ENCODE data around the gene PANK1. TPM values are rescaled to one million over a fixed set of nuclear protein-coding genes. Genes with fewer than 3 reads are reported as not detected.

Gene PANK1
- total and polyA plus RNA-seq, 12 donors, result 4.0 to 20.9 (median 16.2) TPM

DNA sequence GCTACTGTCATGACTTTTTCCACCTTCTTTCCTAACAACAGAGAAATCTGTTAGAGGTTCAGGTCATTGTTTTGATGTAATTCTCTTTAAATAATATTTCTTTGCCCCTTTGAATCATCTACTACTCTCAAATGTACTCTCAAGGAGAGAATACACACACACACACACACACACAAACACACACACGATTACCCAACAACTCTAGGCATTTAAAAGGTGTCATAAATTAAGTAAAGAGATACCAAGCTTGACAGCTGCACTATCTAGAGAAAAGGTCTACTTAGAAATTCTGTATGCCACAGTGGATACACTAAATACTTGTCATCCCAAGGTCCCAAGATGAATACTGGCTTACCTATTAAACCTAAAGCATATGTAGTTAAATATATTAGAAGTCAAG lies 4.8 kb downstream of the PANK1 start:
- H3K27ac ChIP-seq, result no peak overlapping the region
- no peaks in the 10 kb centered on the region for H3K36me3 ChIP-seq
- ATAC-seq, result no peak
- intact Hi-C loops (cut with DNase I), result loop anchor here in 6 of 10 donors (5.0 to 10.0 kb wide), 5 partner anchors 45 to 215 kb away; partner anchors contain the start of gene KIF20B (in 3 of the 6)
- no peak for DNase-seq
- WGBS, 2 donors, result 54 to 63% methylated on average over 1 of the region's 1 CpG
- H3K4me1 ChIP-seq, result peaks cover 0 to 35% (median 13%) of the 10 kb centered on the region in 9 donors
- no peak for TF ChIP-seq CTCF (IDR thresholded peaks at IDR 0.05)
- no peak overlapping the region for H3K4me3 ChIP-seq
- no peaks in the 10 kb centered on the region for H3K9me3 ChIP-seq
- H3K27me3 ChIP-seq, result no peaks in the 10 kb centered on the region

DNA sequence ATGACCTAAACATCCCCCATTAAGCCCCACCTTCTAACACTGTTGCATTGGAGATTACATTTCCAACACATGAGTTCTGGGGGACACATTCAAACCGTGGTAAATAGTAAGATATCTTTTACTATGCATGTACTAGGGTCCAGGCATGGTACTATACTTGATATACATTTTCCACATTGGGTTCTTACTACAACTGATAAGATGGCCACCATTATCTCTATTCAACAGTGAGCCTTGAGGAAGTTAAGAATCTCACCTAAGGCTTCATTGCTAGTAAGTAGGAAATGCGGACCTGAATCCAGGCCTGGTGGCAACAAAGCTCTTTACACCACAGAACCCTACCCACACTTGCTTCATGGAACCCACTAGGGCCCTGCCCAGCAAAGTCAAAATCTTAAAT lies 5.7 kb downstream of the PANK1 start:
- Histone ChIP-seq H3K27ac (no peak overlapping the region), H3K4me3 (no peak overlapping the region), H3K27me3 (no peaks in the 10 kb centered on the region), H3K36me3 (peaks cover 0 to 9% (median 0%) of the 10 kb centered on the region in 9 donors), H3K9me3 (no peaks in the 10 kb centered on the region), H3K4me1 (peaks cover 0 to 35% (median 10%) of the 10 kb centered on the region in 9 donors)
- WGBS, 2 donors, result 96 to 97% methylated on average over 2 of the region's 2 CpGs
- no peak for ATAC-seq
- intact Hi-C loops (cut with DNase I), result no loop called here
- DNase-seq, result no peak
- TF ChIP-seq CTCF (IDR thresholded peaks at IDR 0.05), result no peak

DNA sequence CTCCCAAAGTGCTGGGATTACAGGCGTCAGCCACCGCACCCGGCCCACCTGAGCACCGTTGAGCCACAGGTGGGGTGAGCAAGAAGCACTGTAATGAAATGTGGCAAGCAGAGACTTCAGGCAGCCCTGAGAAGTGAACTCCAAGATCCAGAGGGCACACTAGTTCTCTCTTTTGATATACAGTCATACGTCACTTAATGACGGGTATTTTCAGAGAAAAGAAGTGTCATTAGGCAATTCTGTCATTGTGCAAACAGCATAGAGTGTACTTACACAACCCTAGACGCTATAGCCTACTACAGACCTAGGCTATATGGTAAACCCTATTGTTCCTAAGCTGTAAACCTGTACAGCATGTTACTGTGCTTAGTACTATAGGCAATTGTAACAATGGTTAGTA lies 7.9 kb downstream of the PANK1 start:
- no peak for TF ChIP-seq CTCF (IDR thresholded peaks at IDR 0.05)
- Histone ChIP-seq H3K9me3 (no peaks in the 10 kb centered on the region), H3K27ac (no peak overlapping the region)

DNA sequence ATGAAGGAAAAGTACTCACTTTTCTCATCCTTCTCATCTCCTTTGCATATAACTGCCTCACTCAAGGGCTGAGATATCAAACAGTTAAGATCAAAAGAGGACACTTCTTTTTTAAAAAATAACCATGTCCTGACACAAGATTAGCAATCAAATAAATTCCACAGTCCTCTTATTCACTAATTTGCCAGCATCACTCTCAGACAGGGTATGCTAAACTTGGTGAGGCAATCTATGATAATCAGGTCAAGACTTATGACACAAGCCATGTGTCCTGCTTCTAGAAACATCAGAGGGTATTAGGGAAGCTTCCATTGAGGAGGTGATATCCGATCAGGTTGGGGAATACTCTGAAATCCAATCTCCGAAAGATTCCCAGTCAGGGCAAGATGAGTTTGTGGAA lies 10.4 kb downstream of the PANK1 start:
- intact Hi-C loops (cut with DNase I), result no loop called here
- no peaks in the 10 kb centered on the region for H3K27me3 ChIP-seq
- ATAC-seq (no peak), DNase-seq (no peak)
- H3K4me3 ChIP-seq, result no peak overlapping the region
- H3K36me3 ChIP-seq, result peaks cover 0 to 15% (median 0%) of the 10 kb centered on the region in 9 donors
- H3K27ac ChIP-seq, result no peak overlapping the region
- no peak for TF ChIP-seq CTCF (IDR thresholded peaks at IDR 0.05)
- H3K4me1 ChIP-seq, result peaks cover 0 to 15% (median 4%) of the 10 kb centered on the region in 9 donors
- H3K9me3 ChIP-seq, result no peaks in the 10 kb centered on the region
- WGBS, 2 donors, result 95 to 100% methylated on average over 2 of the region's 2 CpGs

More for the DNA sequence above, 7.9 kb downstream of the PANK1 start:
- Histone ChIP-seq H3K4me3 (no peak overlapping the region), H3K4me1 (peaks cover 0 to 26% (median 8%) of the 10 kb centered on the region in 9 donors), H3K36me3 (peaks cover 0 to 15% (median 0%) of the 10 kb centered on the region in 9 donors), H3K27me3 (no peaks in the 10 kb centered on the region)
- WGBS, 2 donors, result 97 to 98% methylated on average over 7 of the region's 7 CpGs
- ATAC-seq (no peak), DNase-seq (no peak)
- intact Hi-C loops (cut with DNase I), result no loop called here
